HG02943 (cell line): Measurements from ENCODE around the gene DDX43.
"Not testable (repeated sequence)": the region's sequence is repeated elsewhere in the genome, so short reads cannot be mapped to it uniquely, and the experiment has no call there.

Source experiments
- ATAC-seq: cut with Tn5 transposase; IDR thresholded peaks from one replicate; pipeline ENCODE4 v1.9.1; 2021; ENCODE audit warnings: mild to moderate bottlenecking, low read depth, moderate library complexity; ENCODE audit not compliant: unreplicated experiment

DDX43 gene

GRCh38 chr6:73388433-73388799 is 6.2 kb upstream of the DDX43 start:
- no peak for ATAC-seq

- ATAC-seq: peak; percentile 83
Observed at GRCh38 chr6:73388800-73389512, 5.7 kb upstream of the DDX43 start.

DNA sequence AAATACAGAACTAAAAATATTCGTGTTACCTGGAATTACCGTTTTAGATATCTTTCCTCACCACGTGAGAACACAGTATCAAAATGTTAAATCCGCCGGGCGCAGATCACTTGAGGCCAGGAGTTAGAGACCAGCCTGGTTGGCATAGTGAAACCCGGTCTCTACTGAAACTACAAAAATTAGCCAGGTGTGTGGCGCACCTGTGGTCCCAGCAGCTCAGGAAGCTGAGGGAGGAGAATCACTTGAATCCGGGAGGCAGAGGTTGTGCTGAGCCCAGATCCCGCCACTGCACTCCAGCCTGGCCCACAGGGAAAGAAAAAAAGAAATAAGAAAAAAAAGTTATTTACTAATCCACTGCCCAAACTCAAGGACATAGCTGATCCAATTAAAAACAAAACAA is 4.8 kb upstream of the DDX43 start:
- no peak for ATAC-seq

GRCh38 chr6:73391675-73392074 is 3.0 kb upstream of the DDX43 start:
- no peak for ATAC-seq

- not testable (repeated sequence) for ATAC-seq
Observed at GRCh38 chr6:73392188-73392587, 2.4 kb upstream of the DDX43 start.

DNA sequence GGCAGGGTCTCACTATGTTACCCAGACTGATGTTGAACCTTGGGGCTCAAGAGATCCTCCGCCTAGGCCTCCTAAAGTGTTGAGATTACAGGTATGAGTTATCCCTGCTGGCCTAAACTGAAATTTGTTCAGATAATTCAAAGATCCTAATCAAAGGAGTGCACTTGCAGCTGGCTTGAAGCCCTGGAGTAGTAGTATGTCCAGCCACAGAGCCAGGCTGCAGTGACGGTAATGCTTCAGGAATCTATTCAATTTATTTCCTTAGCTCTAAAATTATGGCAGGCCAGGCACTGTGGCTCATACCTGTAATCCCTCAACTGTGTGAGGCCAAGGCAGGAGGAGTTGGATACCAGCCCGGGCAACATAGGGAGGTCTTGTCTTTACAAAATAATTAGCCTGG is 1.4 kb upstream of the DDX43 start:
- no peak for ATAC-seq

DNA sequence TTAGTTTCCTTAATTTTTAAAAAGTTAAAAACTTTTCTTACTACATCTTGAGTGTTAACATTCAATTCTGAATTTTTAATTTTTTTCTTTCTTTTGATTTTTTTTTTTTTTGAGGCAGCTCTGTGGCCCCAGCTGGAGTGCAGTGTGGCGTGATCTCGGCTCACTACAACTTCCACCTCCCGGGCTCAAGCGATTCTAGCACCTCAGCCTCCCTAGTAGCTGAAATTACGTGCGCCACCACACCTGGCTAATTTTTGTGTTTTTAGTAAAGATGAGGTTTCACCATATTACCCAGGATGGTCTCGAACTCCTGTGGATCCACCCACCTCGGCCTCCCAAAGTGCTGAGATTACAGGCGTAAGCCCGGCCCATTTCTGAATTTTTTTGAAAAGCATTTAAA is 1.2 kb downstream of the DDX43 start:
- ATAC-seq: no peak

DNA sequence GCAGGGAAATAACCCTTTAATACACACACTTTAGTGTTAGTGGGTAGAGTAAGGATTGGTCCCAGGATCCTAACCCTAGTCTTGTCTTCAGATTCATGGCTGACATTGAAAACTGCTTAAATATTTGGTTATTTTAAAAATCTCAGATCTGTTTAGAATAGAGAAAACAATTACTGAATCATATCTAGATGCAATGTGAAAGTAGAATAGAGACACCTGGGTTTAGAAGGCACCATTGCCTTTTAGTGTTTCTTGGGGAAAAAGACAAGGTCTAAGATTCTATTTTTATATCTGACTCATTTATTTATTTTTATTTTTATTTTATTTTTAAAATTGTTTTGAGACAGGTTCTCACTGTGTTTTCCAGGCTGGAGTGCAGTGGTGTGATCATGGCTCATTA is 6.0 kb downstream of the DDX43 start:
- ATAC-seq: no peak

- no peak for ATAC-seq
Observed at GRCh38 chr6:73409395-73409794, 14.8 kb downstream of the DDX43 start.

DNA sequence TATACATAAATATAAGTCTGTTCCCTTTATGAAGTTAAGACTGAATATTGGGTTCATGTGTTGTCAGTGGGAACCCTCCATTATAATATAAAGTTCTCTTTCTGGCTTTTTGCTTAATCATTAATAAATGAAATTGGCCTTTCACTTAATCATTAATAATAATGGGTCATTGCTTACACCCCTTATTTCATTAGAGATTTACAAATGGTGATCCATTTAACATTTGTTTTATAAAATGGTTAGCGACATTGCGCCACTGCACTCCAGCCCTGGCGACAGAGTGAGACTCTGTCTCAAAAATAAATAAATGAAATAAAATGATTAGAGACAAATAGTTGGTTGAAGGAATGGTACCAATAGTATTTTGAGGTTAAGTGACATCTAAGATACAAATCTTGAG is 18.5 kb downstream of the DDX43 start:
- ATAC-seq: no peak

- no peak for ATAC-seq
Observed at GRCh38 chr6:73418081-73418741, 23.6 kb downstream of the DDX43 start.

DNA sequence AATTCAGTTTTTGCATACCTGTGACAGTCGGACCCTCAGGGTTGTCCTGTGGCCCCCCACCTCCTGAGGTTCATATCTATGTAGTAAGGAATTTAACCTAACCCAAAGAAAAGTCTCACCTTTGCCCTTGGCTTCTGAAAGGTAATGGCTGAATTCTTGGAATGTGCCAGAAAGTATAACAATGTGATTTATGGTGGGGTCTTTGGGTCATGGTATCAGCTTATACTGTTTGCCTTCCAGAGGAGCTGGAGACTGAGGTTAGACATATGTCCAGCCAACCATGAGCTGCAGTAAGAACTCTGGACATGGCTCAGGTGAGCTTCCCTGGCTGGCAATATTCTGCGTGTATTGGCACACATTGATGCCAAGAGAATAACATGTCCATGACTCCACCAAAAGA is 26.9 kb downstream of the DDX43 start:
- ATAC-seq: no peak

- ATAC-seq: no peak
Observed at GRCh38 chr6:73435236-73435635, 40.6 kb downstream of the DDX43 start.

- ATAC-seq: no peak
Observed at GRCh38 chr6:73443555-73443954, 48.9 kb downstream of the DDX43 start.

- peak; percentile 54 for ATAC-seq
Observed at GRCh38 chr6:73451223-73452106, 56.8 kb downstream of the DDX43 start.

DNA sequence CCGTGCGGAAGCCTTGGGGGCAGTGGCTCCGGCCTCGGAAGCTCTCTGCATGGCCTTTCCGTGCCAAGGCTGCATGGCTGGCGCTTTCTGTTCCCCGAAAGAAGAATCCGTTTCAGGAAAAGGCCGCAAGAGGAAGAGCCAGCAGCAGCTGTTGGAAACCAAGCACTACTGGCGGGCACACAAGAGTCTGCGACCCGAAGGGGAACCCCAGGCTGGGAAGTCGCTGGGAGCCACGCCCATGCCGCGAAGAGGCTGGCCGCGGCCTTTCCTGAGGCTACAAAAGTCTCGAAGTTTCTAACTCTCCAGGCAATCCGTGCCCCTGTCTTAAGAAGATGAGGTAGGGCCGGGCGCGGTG is 57.5 kb downstream of the DDX43 start, which contains the start of gene CGAS:
TSS of gene CGAS (minus strand) at position 191 of the 355 bp plus-strand sequence. CDS start at position 75, 116 bp downstream.
- peak; percentile 64 for ATAC-seq

GRCh38 chr6:73455865-73456629 is 61.4 kb downstream of the DDX43 start:
- ATAC-seq: no peak

- ATAC-seq: not testable (repeated sequence)
Observed at GRCh38 chr6:73459474-73459873, 64.8 kb downstream of the DDX43 start.

- ATAC-seq: no peak
Observed at GRCh38 chr6:73460056-73460455, 65.4 kb downstream of the DDX43 start.

DNA sequence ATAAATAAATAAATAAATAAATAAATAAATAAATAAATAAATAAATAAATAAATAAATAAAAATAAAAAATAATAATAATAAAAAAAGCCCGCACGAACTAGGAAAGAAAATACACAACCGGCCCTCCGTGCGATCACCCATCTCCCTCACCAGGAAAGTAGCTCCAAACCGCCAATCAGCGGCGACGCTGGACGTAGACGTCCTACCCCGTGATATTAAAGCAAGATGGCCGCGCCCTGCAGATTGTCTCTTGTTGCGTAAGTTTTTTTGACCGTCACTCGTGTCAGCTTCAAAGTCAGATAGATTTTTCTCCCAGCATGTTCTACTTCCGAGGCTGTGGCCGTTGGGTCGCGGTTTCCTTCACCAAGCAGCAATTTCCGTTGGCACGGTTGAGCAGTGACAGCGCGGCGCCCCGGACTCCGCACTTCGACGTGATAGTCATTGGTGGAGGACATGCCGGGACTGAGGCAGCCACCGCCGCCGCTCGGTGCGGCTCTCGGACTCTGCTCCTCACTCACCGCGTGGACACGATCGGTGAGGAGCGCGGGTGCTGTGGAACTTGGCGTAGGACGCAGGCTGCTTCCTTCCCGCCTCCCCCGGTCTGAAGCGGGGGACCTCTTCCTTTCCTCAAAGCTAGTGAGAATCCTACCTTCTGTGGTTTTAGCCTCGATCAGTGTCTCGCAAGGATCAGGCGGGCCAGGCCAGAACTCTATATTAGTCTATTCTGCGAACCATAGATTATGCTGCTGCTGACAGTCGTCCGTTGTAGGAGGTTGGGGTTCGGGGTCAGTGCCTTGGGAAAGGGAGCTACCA is 67.1 kb downstream of the DDX43 start, which contains the start of gene MTO1:
TSS of gene MTO1 (plus strand) at position 201 of the 814 bp plus-strand sequence. CDS start at position 319, 118 bp downstream.
- peak; percentile 94 for ATAC-seq
